ENCODE results near the gene CASP5.

CASP5 gene

GRCh38 chr11:104965735-104966134, 57.2 kb downstream of the CASP5 start:
- Histone ChIP-seq H4K20me1 (ENCODE audit: low read depth, low read length) (no peaks in the 10 kb centered on the region), H3K36me3 (ENCODE audit: low read length) (no peaks in the 10 kb centered on the region), H3K9me3 (ENCODE audit: insufficient read depth, low read length) (no peaks in the 10 kb centered on the region), H3K27me3 (ENCODE audit: low read length) (no peaks in the 10 kb centered on the region), H3K4me2 (ENCODE audit: low read depth, low read length, poor library complexity, severe bottlenecking) (no peak overlapping the region), H3K79me2 (ENCODE audit: insufficient read depth, low read length) (no peaks in the 10 kb centered on the region), H3K27ac (ENCODE audit: low read depth, low read length) (no peak overlapping the region), H3F3A (ENCODE audit: insufficient read depth) (no peaks in the 10 kb centered on the region), H3K9me2 (replicated peaks; ENCODE audit: insufficient read depth, low read length) (no peaks in the 10 kb centered on the region), H2AFZ (ENCODE audit: low read depth, low read length, severe bottlenecking) (no peak overlapping the region), H3K4me3 (ENCODE audit: insufficient read depth, low read length, poor library complexity, severe bottlenecking) (no peak overlapping the region), H3K9ac (ENCODE audit: low read length) (no peak overlapping the region)
- TF ChIP-seq, protein P1, sequence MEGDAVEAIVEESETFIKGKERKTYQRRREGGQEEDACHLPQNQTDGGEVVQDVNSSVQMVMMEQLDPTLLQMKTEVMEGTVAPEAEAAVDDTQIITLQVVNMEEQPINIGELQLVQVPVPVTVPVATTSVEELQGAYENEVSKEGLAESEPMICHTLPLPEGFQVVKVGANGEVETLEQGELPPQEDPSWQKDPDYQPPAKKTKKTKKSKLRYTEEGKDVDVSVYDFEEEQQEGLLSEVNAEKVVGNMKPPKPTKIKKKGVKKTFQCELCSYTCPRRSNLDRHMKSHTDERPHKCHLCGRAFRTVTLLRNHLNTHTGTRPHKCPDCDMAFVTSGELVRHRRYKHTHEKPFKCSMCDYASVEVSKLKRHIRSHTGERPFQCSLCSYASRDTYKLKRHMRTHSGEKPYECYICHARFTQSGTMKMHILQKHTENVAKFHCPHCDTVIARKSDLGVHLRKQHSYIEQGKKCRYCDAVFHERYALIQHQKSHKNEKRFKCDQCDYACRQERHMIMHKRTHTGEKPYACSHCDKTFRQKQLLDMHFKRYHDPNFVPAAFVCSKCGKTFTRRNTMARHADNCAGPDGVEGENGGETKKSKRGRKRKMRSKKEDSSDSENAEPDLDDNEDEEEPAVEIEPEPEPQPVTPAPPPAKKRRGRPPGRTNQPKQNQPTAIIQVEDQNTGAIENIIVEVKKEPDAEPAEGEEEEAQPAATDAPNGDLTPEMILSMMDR (IDR thresholded peaks at IDR 0.05; ENCODE audit: insufficient read depth, low read length, poor library complexity, severe bottlenecking): no peak
- TF ChIP-seq EZH2phosphoT487 (conservative IDR thresholded peaks at IDR 0.05; ENCODE audit: low read length): no peak

GRCh38 chr11:104964247-104964646, 58.7 kb downstream of the CASP5 start:
- Histone ChIP-seq H2AFZ (ENCODE audit: low read depth, low read length, severe bottlenecking) (no peak overlapping the region), H4K20me1 (ENCODE audit: low read depth, low read length) (no peaks in the 10 kb centered on the region), H3K36me3 (ENCODE audit: low read length) (no peaks in the 10 kb centered on the region), H3K27me3 (ENCODE audit: low read length) (no peaks in the 10 kb centered on the region), H3F3A (ENCODE audit: insufficient read depth) (no peaks in the 10 kb centered on the region), H3K4me2 (ENCODE audit: low read depth, low read length, poor library complexity, severe bottlenecking) (no peak overlapping the region), H3K4me3 (ENCODE audit: insufficient read depth, low read length, poor library complexity, severe bottlenecking) (no peak overlapping the region), H3K9me2 (replicated peaks; ENCODE audit: insufficient read depth, low read length) (no peaks in the 10 kb centered on the region), H3K9me3 (ENCODE audit: insufficient read depth, low read length) (no peaks in the 10 kb centered on the region), H3K27ac (ENCODE audit: low read depth, low read length) (no peak overlapping the region), H3K79me2 (ENCODE audit: insufficient read depth, low read length) (no peaks in the 10 kb centered on the region), H3K9ac (ENCODE audit: low read length) (no peak overlapping the region)
- TF ChIP-seq, protein P1 (IDR thresholded peaks at IDR 0.05; ENCODE audit: insufficient read depth, low read length, poor library complexity, severe bottlenecking): no peak
- no peak for TF ChIP-seq EZH2phosphoT487 (conservative IDR thresholded peaks at IDR 0.05; ENCODE audit: low read length)

DNA sequence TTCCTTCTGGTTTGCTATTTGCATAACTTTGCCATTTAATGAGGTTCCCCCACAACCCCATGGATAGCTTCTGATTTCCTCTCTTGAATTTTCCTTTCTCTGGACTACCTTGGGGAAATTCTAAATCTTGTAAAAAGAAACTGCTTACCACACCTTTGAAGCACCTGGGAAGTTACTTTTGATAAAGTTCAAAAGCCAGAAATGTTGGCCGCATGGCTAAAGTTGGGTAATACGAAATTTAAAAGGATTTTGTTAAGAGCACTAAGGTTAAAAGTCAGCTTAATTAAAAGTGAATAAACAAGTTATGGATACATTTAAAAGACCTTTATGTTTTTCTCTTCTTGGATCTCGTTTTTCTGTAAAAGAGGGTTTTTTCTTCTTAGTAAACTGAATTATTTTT, 60.1 kb downstream of the CASP5 start:
- H4K20me1 ChIP-seq (ENCODE audit: low read depth, low read length): no peaks in the 10 kb centered on the region
- no peaks in the 10 kb centered on the region for H3K9me3 ChIP-seq (ENCODE audit: insufficient read depth, low read length)
- H3K27me3 ChIP-seq (ENCODE audit: low read length): no peaks in the 10 kb centered on the region
- no peaks in the 10 kb centered on the region for H3F3A ChIP-seq (ENCODE audit: insufficient read depth)
- no peak for TF ChIP-seq EZH2phosphoT487 (conservative IDR thresholded peaks at IDR 0.05; ENCODE audit: low read length)
- TF ChIP-seq, protein P1 (IDR thresholded peaks at IDR 0.05; ENCODE audit: insufficient read depth, low read length, poor library complexity, severe bottlenecking): no peak
- no peak overlapping the region for H3K9ac ChIP-seq (ENCODE audit: low read length)
- H3K4me2 ChIP-seq (ENCODE audit: low read depth, low read length, poor library complexity, severe bottlenecking): no peak overlapping the region
- H3K36me3 ChIP-seq (ENCODE audit: low read length): no peaks in the 10 kb centered on the region
- H3K4me3 ChIP-seq (ENCODE audit: insufficient read depth, low read length, poor library complexity, severe bottlenecking): no peak overlapping the region
- H2AFZ ChIP-seq (ENCODE audit: low read depth, low read length, severe bottlenecking): no peak overlapping the region
- no peaks in the 10 kb centered on the region for H3K9me2 ChIP-seq (replicated peaks; ENCODE audit: insufficient read depth, low read length)
- H3K79me2 ChIP-seq (ENCODE audit: insufficient read depth, low read length): no peaks in the 10 kb centered on the region
- H3K27ac ChIP-seq (ENCODE audit: low read depth, low read length): no peak overlapping the region

All from SU-DHL-6 (cell line).